Keratinocyte (primary cell): ENCODE measurements around the gene RNF212. TPM values are rescaled to one million over a fixed set of nuclear protein-coding genes. Genes with fewer than 3 reads are reported as not detected.

ENCODE experiments used
- DNase-seq: peaks from one replicate; pipeline ENCODE4 v3.0.0-alpha.2; 2011; ENCODE audit warnings: low read depth, missing footprints, low spot score
- FAIRE-seq: peaks from 2 replicates; lab custom pipeline; 2011; peaks lifted over from hg19 to GRCh38; lab: Jason Lieb, UNC
- H2AFZ ChIP-seq: 2 replicates; pipeline ENCODE4 v1.6.0; 2012; ENCODE audit warnings: low read length, control low read depth, inconsistent platforms; ENCODE audit not compliant: control insufficient read depth
- H3K27ac ChIP-seq: 2 replicates; pipeline ENCODE4 v1.5.1; 2011; ENCODE audit warnings: low read length; ENCODE audit not compliant: control insufficient read depth, insufficient read depth
- H3K27me3 ChIP-seq: 3 replicates; pipeline ENCODE4 v1.6.0; 2011; ENCODE audit warnings: low read length; ENCODE audit not compliant: control insufficient read depth, insufficient read depth; ENCODE audit errors: extremely low read depth
- H3K36me3 ChIP-seq, 2 experiments: 2 replicates in 1 of 2; 3 replicates in 1 of 2; pipeline ENCODE4 v1.5.1; 2011; ENCODE audit warnings: low read length in 2 of 2, mild to moderate bottlenecking in 1 of 2; ENCODE audit not compliant: control insufficient read depth in 2 of 2, insufficient read depth in 2 of 2; ENCODE audit errors: extremely low read depth in 1 of 2
- H3K4me1 ChIP-seq: 3 replicates; pipeline ENCODE4 v1.5.1; 2011; ENCODE audit warnings: low read length; ENCODE audit not compliant: control insufficient read depth, insufficient read depth; ENCODE audit errors: extremely low read depth
- H3K4me2 ChIP-seq: 3 replicates; pipeline ENCODE4 v1.6.0; 2011; ENCODE audit warnings: low read depth, low read length; ENCODE audit not compliant: control insufficient read depth, insufficient read depth; ENCODE audit errors: extremely low read depth
- H3K4me3 ChIP-seq, 3 experiments: fragments of 200-600 bp in 1 of 3; sonication (generic) in 1 of 3; 2 replicates in 2 of 3; 3 replicates in 1 of 3; pipeline ENCODE4 v1.5.1; 2011 to 2016; ENCODE audit warnings: low read length in 3 of 3, mild to moderate bottlenecking in 3 of 3, control low read depth in 2 of 3, inconsistent platforms in 1 of 3, low read depth in 1 of 3, mixed read lengths in 1 of 3, mixed run types in 1 of 3, moderate library complexity in 1 of 3; ENCODE audit not compliant: control insufficient read depth in 2 of 3, insufficient read depth in 2 of 3; ENCODE audit errors: extremely low read depth in 1 of 3
- H3K79me2 ChIP-seq: 2 replicates; pipeline ENCODE4 v1.6.0; 2012; ENCODE audit warnings: low read length; ENCODE audit not compliant: control insufficient read depth, insufficient read depth
- H3K9ac ChIP-seq: 3 replicates; pipeline ENCODE4 v1.6.0; 2011; ENCODE audit warnings: low read length; ENCODE audit not compliant: control insufficient read depth, insufficient read depth; ENCODE audit errors: extremely low read depth
- H3K9me1 ChIP-seq: 3 replicates; pipeline ENCODE4 v1.6.0; 2011; ENCODE audit warnings: low read length; ENCODE audit not compliant: control insufficient read depth, insufficient read depth; ENCODE audit errors: extremely low read depth
- H3K9me3 ChIP-seq: 2 replicates; pipeline ENCODE4 v1.5.1; 2012; ENCODE audit warnings: low read depth, low read length; ENCODE audit not compliant: control insufficient read depth
- H4K20me1 ChIP-seq: 3 replicates; pipeline ENCODE4 v1.6.0; 2011; ENCODE audit warnings: low read length; ENCODE audit not compliant: control insufficient read depth, insufficient read depth; ENCODE audit errors: extremely low read depth
- CTCF ChIP-seq, 3 experiments: IDR thresholded peaks in 1 of 3; conservative IDR thresholded peaks in 1 of 3; optimal IDR thresholded peaks in 1 of 3; 2 replicates in 2 of 3; 3 replicates in 1 of 3; pipeline versions ENCODE3 to v1.5.1; 2011; ENCODE audit warnings: low read length in 3 of 3, mild to moderate bottlenecking in 3 of 3, moderate library complexity in 2 of 3, control low read depth in 1 of 3, inconsistent platforms in 1 of 3; ENCODE audit not compliant: insufficient read depth in 2 of 3; ENCODE audit errors: extremely low read depth in 1 of 3
- EZH2 ChIP-seq: IDR thresholded peaks from one replicate; pipeline ENCODE4 v1.6.1; 2012; ENCODE audit warnings: inconsistent platforms, mild to moderate bottlenecking, low read length, moderate library complexity
- dilution Hi-C: fragments of 300-500 bp; cut with MboI; formaldehyde crosslinking; loops from one replicate; pipeline ENCODE4 v1.7.0; 2020; ENCODE audit warnings: low sequenced_read_pairs; ENCODE audit not compliant: extremely low pct_ligation_motif_present
- polyA plus RNA-seq, 5 experiments: library from polyadenylated mRNA; depleted of rRNA in 3 of 5; stranded (reverse) in 3 of 5; stranded (forward) in 1 of 5; unstranded in 1 of 5; fragments of >200 nt; gene quantifications; 1 replicate in 1 of 5; 2 replicates in 3 of 5; 3 replicates in 1 of 5; pipeline versions ENCODE4 v1.2.1 to v1.2.3, GENCODE V29; 2011 to 2012; ENCODE audit warnings: missing spikeins in 2 of 5, low read depth in 1 of 5, low replicate concordance in 1 of 5

The RNF212 gene
- polyA plus RNA-seq, 1 donor (not counting 4 experiments of a cell fraction or from before 2014, with no cell fraction given) = 0.16 TPM

- no peak for DNase-seq
- Histone ChIP-seq H4K20me1 (peaks cover 3% of the 10 kb centered on the region), H2AFZ (no peak overlapping the region), H3K4me1 (peaks cover 3% of the 10 kb centered on the region), H3K9me1 (no peaks in the 10 kb centered on the region), H3K36me3 (peaks cover 0 to 4% of the 10 kb centered on the region in 2 experiments), H3K9ac (no peak overlapping the region), H3K9me3 (no peaks in the 10 kb centered on the region), H3K4me2 (no peak overlapping the region), H3K27me3 (peaks cover 11% of the 10 kb centered on the region), H3K4me3 (no peak overlapping the region), H3K27ac (no peak overlapping the region), H3K79me2 (no peaks in the 10 kb centered on the region)
- TF ChIP-seq CTCF (optimal IDR thresholded peaks at IDR 0.05 in 1 of 3, IDR thresholded peaks at IDR 0.05 in 1 of 3, conservative IDR thresholded peaks at IDR 0.05 in 1 of 3; ENCODE audit: extremely low read depth in 1 of 3, insufficient read depth in 2 of 3, low read length in 3 of 3) (no peak), EZH2 (no peak)
- dilution Hi-C loops = no loop called here
- FAIRE-seq = no peak
Measured at GRCh38 chr4:1026115-1026514, 87.2 kb downstream of the RNF212 start.

DNA sequence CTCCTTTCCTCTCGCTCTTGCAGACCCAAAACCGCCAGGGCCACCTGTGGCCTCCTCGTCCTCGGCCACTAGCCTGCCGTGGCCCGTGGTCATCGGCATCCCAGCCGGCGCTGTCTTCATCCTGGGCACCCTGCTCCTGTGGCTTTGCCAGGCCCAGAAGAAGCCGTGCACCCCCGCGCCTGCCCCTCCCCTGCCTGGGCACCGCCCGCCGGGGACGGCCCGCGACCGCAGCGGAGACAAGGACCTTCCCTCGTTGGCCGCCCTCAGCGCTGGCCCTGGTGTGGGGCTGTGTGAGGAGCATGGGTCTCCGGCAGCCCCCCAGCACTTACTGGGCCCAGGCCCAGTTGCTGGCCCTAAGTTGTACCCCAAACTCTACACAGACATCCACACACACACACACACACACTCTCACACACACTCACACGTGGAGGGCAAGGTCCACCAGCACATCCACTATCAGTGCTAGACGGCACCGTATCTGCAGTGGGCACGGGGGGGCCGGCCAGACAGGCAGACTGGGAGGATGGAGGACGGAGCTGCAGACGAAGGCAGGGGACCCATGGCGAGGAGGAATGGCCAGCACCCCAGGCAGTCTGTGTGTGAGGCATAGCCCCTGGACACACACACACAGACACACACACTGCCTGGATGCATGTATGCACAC is 88.3 kb downstream of the RNF212 start:
- DNase-seq (no peak), FAIRE-seq (no peak)
- Histone ChIP-seq H3K4me1 (peaks cover 3% of the 10 kb centered on the region), H3K27ac (no peak overlapping the region), H3K36me3 (peaks cover 0 to 4% of the 10 kb centered on the region in 2 experiments), H3K4me3 (no peak overlapping the region), H3K9me3 (no peaks in the 10 kb centered on the region), H3K27me3 (peaks cover 4% of the 10 kb centered on the region), H3K79me2 (no peaks in the 10 kb centered on the region), H3K9me1 (no peaks in the 10 kb centered on the region), H4K20me1 (peaks cover 3% of the 10 kb centered on the region), H2AFZ (no peak overlapping the region), H3K9ac (no peak overlapping the region), H3K4me2 (no peak overlapping the region)
- no peak for TF ChIP-seq EZH2
- TF ChIP-seq CTCF (optimal IDR thresholded peaks at IDR 0.05 in 1 of 3, IDR thresholded peaks at IDR 0.05 in 1 of 3, conservative IDR thresholded peaks at IDR 0.05 in 1 of 3; ENCODE audit: extremely low read depth in 1 of 3, insufficient read depth in 2 of 3, low read length in 3 of 3) = no peak
- dilution Hi-C loops = no loop called here
